H9 (cell line): ENCODE data around the gene WBP1L. TPM values are rescaled to one million over a fixed set of nuclear protein-coding genes. Genes with fewer than 3 reads are reported as not detected.

ENCODE experiments used
- DNase-seq: peaks from one replicate; pipeline ENCODE4 v3.0.0-alpha.2; 2017
- H2AFZ ChIP-seq: one replicate; pipeline ENCODE4 v1.6.1; 2013; ENCODE audit warnings: mild to moderate bottlenecking, low read length, control low read depth, moderate library complexity
- H2AK5ac ChIP-seq: 2 replicates; pipeline ENCODE4 v1.6.1; 2013; ENCODE audit warnings: low read length, control low read depth, mixed read lengths; ENCODE audit not compliant: insufficient read length
- H2BK120ac ChIP-seq: one replicate; pipeline ENCODE4 v1.6.1; 2013; ENCODE audit warnings: low read depth, mild to moderate bottlenecking, low read length, control low read depth, inconsistent platforms; ENCODE audit not compliant: poor library complexity, severe bottlenecking
- H2BK12ac ChIP-seq: 2 replicates; pipeline ENCODE4 v1.6.1; 2013; ENCODE audit warnings: low read length, control low read depth, mixed read lengths, low read depth; ENCODE audit not compliant: insufficient read length
- H2BK15ac ChIP-seq: 2 replicates; pipeline ENCODE4 v1.6.1; 2013; ENCODE audit warnings: low read depth, low read length, control low read depth
- H2BK20ac ChIP-seq: one replicate; pipeline ENCODE4 v1.6.1; 2013; ENCODE audit warnings: low read depth, mild to moderate bottlenecking, low read length, control low read depth, inconsistent platforms; ENCODE audit not compliant: poor library complexity, severe bottlenecking
- H2BK5ac ChIP-seq: 2 replicates; pipeline ENCODE4 v1.6.1; 2013; ENCODE audit warnings: low read length, control low read depth, mixed read lengths; ENCODE audit not compliant: insufficient read length
- H3K14ac ChIP-seq: 2 replicates; pipeline ENCODE4 v1.6.1; 2013; ENCODE audit warnings: low read length, control low read depth; ENCODE audit not compliant: insufficient read depth
- H3K18ac ChIP-seq: 2 replicates; pipeline ENCODE4 v1.6.1; 2013; ENCODE audit warnings: low read depth, mild to moderate bottlenecking, mixed read lengths, low read length, control low read depth; ENCODE audit not compliant: insufficient read length
- H3K23ac ChIP-seq: 2 replicates; pipeline ENCODE4 v1.6.1; 2013; ENCODE audit warnings: low read length, control low read depth, mixed read lengths, low read depth; ENCODE audit not compliant: insufficient read length
- H3K23me2 ChIP-seq: 2 replicates; pipeline ENCODE4 v1.6.1; 2013; ENCODE audit warnings: low read depth, mild to moderate bottlenecking, mixed read lengths, low read length, control low read depth; ENCODE audit not compliant: insufficient read length, poor library complexity, severe bottlenecking
- H3K27ac ChIP-seq: 2 replicates; pipeline ENCODE4 v1.5.1; 2013; ENCODE audit warnings: low read length, control low read depth, mixed read lengths, low read depth; ENCODE audit not compliant: insufficient read length
- H3K27me3 ChIP-seq: 2 replicates; pipeline ENCODE4 v1.6.1; 2013; ENCODE audit warnings: low read length, control low read depth, inconsistent platforms; ENCODE audit not compliant: insufficient read depth
- H3K4ac ChIP-seq: 2 replicates; pipeline ENCODE4 v1.6.1; 2013; ENCODE audit warnings: low read depth, mild to moderate bottlenecking, control low read depth, inconsistent platforms, low read length, moderate library complexity
- H3K4me1 ChIP-seq: 2 replicates; pipeline ENCODE4 v1.6.1; 2013; ENCODE audit warnings: low read length, control low read depth, inconsistent platforms; ENCODE audit not compliant: insufficient read depth
- H3K4me2 ChIP-seq: 2 replicates; pipeline ENCODE4 v1.6.1; 2013; ENCODE audit warnings: low read length, control low read depth, mixed read lengths; ENCODE audit not compliant: insufficient read length, insufficient read depth
- H3K56ac ChIP-seq: 2 replicates; pipeline ENCODE4 v1.6.1; 2013; ENCODE audit warnings: low read depth, mild to moderate bottlenecking, mixed read lengths, low read length, control low read depth; ENCODE audit not compliant: insufficient read length
- H3K79me1 ChIP-seq: 2 replicates; pipeline ENCODE4 v1.6.1; 2013; ENCODE audit warnings: low read depth, mild to moderate bottlenecking, moderate library complexity, low read length, control low read depth, inconsistent platforms; ENCODE audit not compliant: insufficient read depth, poor library complexity, severe bottlenecking
- H3K79me2 ChIP-seq: 2 replicates; pipeline ENCODE4 v1.6.1; 2013; ENCODE audit warnings: low read length, control low read depth, inconsistent platforms; ENCODE audit not compliant: insufficient read depth
- H3K9ac ChIP-seq: 2 replicates; pipeline ENCODE4 v1.6.1; 2013; ENCODE audit warnings: low read length, control low read depth, mixed read lengths; ENCODE audit not compliant: insufficient read length; ENCODE audit errors: extremely low read depth
- H3K9me3 ChIP-seq: one replicate; pipeline ENCODE4 v1.6.1; 2013; ENCODE audit warnings: low read depth, low read length, inconsistent platforms; ENCODE audit not compliant: control insufficient read depth
- H3T11ph ChIP-seq: one replicate; pipeline ENCODE4 v1.6.1; 2013; ENCODE audit warnings: mild to moderate bottlenecking, low read length, control low read depth, inconsistent platforms
- H4K20me1 ChIP-seq: one replicate; pipeline ENCODE4 v1.6.1; 2013; ENCODE audit not compliant: control insufficient read depth, insufficient read length, insufficient read depth
- H4K5ac ChIP-seq: 2 replicates; pipeline ENCODE4 v1.6.1; 2013; ENCODE audit warnings: low read depth, mild to moderate bottlenecking, mixed read lengths, low read length, control low read depth; ENCODE audit not compliant: insufficient read length
- H4K8ac ChIP-seq: replicated peaks from 2 replicates; pipeline ENCODE4 v1.6.1; 2013; ENCODE audit warnings: low read length, control low read depth, mixed read lengths, low read depth; ENCODE audit not compliant: insufficient read length
- H4K91ac ChIP-seq: 2 replicates; pipeline ENCODE4 v1.6.1; 2013; ENCODE audit warnings: low read depth, mild to moderate bottlenecking, moderate library complexity, mixed read lengths, low read length, control low read depth; ENCODE audit not compliant: insufficient read length
- H3K27ac Mint-ChIP-seq, 3 experiments: 2 replicates in 2 of 3; 3 replicates in 1 of 3; pipeline ENCODE4 v1.8.0; 2020 to 2021; ENCODE audit warnings: mixed read lengths in 3 of 3, mild to moderate bottlenecking in 1 of 3, moderate library complexity in 1 of 3
- H3K27me3 Mint-ChIP-seq: 2 replicates; pipeline ENCODE4 v1.8.0; 2021; ENCODE audit warnings: low read depth, mild to moderate bottlenecking, moderate library complexity, mixed read lengths
- H3K36me3 Mint-ChIP-seq, 3 experiments: 2 replicates in 2 of 3; 3 replicates in 1 of 3; pipeline ENCODE4 v1.8.0; 2020 to 2021; ENCODE audit warnings: low read depth in 3 of 3, mixed read lengths in 3 of 3; ENCODE audit not compliant: insufficient read depth in 1 of 3
- H3K4me1 Mint-ChIP-seq, 2 experiments: 2 replicates each; pipeline ENCODE4 v1.8.0; 2020; ENCODE audit warnings: mixed read lengths in 2 of 2
- H3K4me3 Mint-ChIP-seq, 2 experiments: 2 replicates in 1 of 2; 3 replicates in 1 of 2; pipeline ENCODE4 v1.8.0; 2020 to 2021; ENCODE audit warnings: mild to moderate bottlenecking in 2 of 2, mixed read lengths in 2 of 2, moderate library complexity in 1 of 2
- H3K9me3 Mint-ChIP-seq, 2 experiments: 2 replicates in 1 of 2; 3 replicates in 1 of 2; pipeline ENCODE4 v1.8.0; 2020; ENCODE audit warnings: mild to moderate bottlenecking in 2 of 2, mixed read lengths in 2 of 2, moderate library complexity in 1 of 2
- WGBS: extraction: QIAGEN DNeasy Blood & Tissue Kit; methylation state at CpG from one replicate; pipeline ENCODE4 v1.1.7; 2013; ENCODE audit warnings: missing lambda C conversion rate, low lambda C conversion rate, mixed read lengths; ENCODE audit not compliant: insufficient read length; ENCODE audit errors: extremely low coverage; 5-methylcytosine and 5-hydroxymethylcytosine counted together
- total RNA-seq: library from RNA; stranded (reverse); gene quantifications from 2 replicates; pipeline ENCODE4 v1.2.1, GENCODE V29; 2021
- TF ChIP-seq, protein P1 (sequence below): fragments of 200-600 bp; sonication (generic); conservative IDR thresholded peaks from 3 replicates; pipeline ENCODE4 v1.8.0; 2021; ENCODE audit warnings: antibody characterized with exemption, mild to moderate bottlenecking

WBP1L gene
- total RNA-seq, 1 experiment from 2014 or later = 23.8 TPM

DNA sequence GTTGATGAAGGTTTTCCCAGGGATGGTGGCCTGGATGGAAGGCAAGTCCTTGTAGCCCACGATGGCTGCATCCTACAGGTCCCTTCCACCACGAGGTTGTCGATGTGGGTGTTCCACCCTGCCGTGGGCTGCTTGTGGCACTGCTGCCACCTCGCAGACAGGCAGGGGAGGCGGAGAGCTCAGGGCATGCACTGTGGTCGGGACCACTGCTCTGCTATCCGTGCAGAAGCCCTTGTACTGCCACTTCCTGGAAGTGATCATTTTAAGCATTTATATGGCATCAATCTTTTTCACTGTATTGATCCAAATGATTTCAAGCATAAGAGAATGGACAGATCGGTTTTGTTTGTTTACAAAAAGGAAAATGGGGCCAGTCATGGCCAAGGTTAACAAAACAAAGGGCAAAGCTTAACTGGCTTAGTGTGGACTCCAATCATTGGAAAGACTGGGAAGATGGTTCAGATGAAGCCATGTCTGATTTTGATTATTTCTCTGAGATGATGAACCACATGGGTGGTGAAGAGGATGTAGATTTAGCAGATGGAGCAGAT is 101.7 kb downstream of the WBP1L start:
- H3K9ac ChIP-seq = no peak overlapping the region
- no peak overlapping the region for H3K14ac ChIP-seq
- no peak overlapping the region for H2BK12ac ChIP-seq
- no peak overlapping the region for H3K4me2 ChIP-seq
- no peaks in the 10 kb centered on the region for H3K4me1 ChIP-seq
- H4K5ac ChIP-seq = no peak overlapping the region
- H3K4ac ChIP-seq = no peak overlapping the region
- H4K20me1 ChIP-seq = no peaks in the 10 kb centered on the region
- no peak overlapping the region for H2BK20ac ChIP-seq
- H3K27ac ChIP-seq = no peak overlapping the region
- no peak overlapping the region for H3K23ac ChIP-seq
- H3K56ac ChIP-seq = no peak overlapping the region
- no peak overlapping the region for H4K8ac ChIP-seq
- Mint-ChIP-seq H3K9me3 (peaks cover 8 to 16% of the 10 kb centered on the region in 2 experiments), H3K27me3 (peaks cover 6% of the 10 kb centered on the region), H3K27ac (no peak overlapping the region), H3K4me3 (no peak overlapping the region), H3K4me1 (peaks cover 4 to 7% of the 10 kb centered on the region in 2 experiments), H3K36me3 (peaks cover 0 to 5% (median 2%) of the 10 kb centered on the region in 3 experiments; a peak in 2 of 7 replicates)
- no peak overlapping the region for H2AK5ac ChIP-seq
- no peaks in the 10 kb centered on the region for H3K9me3 ChIP-seq
- no peak overlapping the region for H2BK15ac ChIP-seq
- TF ChIP-seq, protein P1, sequence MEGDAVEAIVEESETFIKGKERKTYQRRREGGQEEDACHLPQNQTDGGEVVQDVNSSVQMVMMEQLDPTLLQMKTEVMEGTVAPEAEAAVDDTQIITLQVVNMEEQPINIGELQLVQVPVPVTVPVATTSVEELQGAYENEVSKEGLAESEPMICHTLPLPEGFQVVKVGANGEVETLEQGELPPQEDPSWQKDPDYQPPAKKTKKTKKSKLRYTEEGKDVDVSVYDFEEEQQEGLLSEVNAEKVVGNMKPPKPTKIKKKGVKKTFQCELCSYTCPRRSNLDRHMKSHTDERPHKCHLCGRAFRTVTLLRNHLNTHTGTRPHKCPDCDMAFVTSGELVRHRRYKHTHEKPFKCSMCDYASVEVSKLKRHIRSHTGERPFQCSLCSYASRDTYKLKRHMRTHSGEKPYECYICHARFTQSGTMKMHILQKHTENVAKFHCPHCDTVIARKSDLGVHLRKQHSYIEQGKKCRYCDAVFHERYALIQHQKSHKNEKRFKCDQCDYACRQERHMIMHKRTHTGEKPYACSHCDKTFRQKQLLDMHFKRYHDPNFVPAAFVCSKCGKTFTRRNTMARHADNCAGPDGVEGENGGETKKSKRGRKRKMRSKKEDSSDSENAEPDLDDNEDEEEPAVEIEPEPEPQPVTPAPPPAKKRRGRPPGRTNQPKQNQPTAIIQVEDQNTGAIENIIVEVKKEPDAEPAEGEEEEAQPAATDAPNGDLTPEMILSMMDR = no peak
- H4K91ac ChIP-seq = no peak overlapping the region
- H3K23me2 ChIP-seq = no peaks in the 10 kb centered on the region
- DNase-seq = no peak
- WGBS = no CpG with 5 or more reads among the region's 9 CpGs
- H3K79me1 ChIP-seq = no peaks in the 10 kb centered on the region
- H2AFZ ChIP-seq = no peak overlapping the region
- no peaks in the 10 kb centered on the region for H3K27me3 ChIP-seq
- no peak overlapping the region for H2BK5ac ChIP-seq
- H2BK120ac ChIP-seq = no peak overlapping the region
- no peaks in the 10 kb centered on the region for H3K79me2 ChIP-seq
- H3T11ph ChIP-seq = no peak overlapping the region
- no peak overlapping the region for H3K18ac ChIP-seq
